PC-3 (cell line): ENCODE results near the gene BARHL1. TPM values are rescaled to one million over a fixed set of nuclear protein-coding genes. Genes with fewer than 3 reads are reported as not detected.

ENCODE experiments used
- ATAC-seq: fragments of 200-7000 bp; cut with Tn5 transposase; 2 replicates; pipeline ENCODE4 v1.9.1; 2020; ENCODE audit warnings: mild to moderate bottlenecking, moderate library complexity
- BruUV-seq: library from RNA; stranded (reverse); fragments of 400-500 nt; replicated peaks from 2 replicates; lab custom pipeline; 2021; lab: Mats Ljungman, UMichigan
- CTCF ChIA-PET: fragments of 300-600 bp; sonication (Branson Sonifier 250); formaldehyde crosslinking; loops from one replicate; lab custom pipeline; 2022; ENCODE audit warnings: antibody characterized with exemption; lab: Charles Lee
- POLR2A ChIA-PET: fragments of 300-600 bp; sonication (Branson Sonifier 250); formaldehyde crosslinking; loops from one replicate; lab custom pipeline; 2022; ENCODE audit warnings: antibody characterized with exemption; ENCODE audit not compliant: unreplicated experiment; lab: Charles Lee
- DNase-seq: peaks from one replicate; pipeline ENCODE4 v3.0.0-alpha.2; 2015
- H2AFZ ChIP-seq: fragments of 300-600 bp; sonication (generic); 2 replicates; pipeline ENCODE4 v1.6.0; 2016; ENCODE audit warnings: antibody characterized with exemption, low read length
- H3F3A ChIP-seq: fragments of 300-600 bp; sonication (generic); one replicate; pipeline ENCODE4 v1.6.0; 2017; ENCODE audit warnings: antibody characterized with exemption, low read length, control low read depth, mild to moderate bottlenecking; ENCODE audit not compliant: unreplicated experiment
- H3K27ac ChIP-seq: fragments of 300-600 bp; sonication (generic); 2 replicates; pipeline ENCODE4 v1.5.1; 2016; ENCODE audit warnings: mild to moderate bottlenecking, low read length
- H3K27me3 ChIP-seq: fragments of 300-600 bp; sonication (generic); 2 replicates; pipeline ENCODE4 v1.6.1; 2016; ENCODE audit warnings: low read length, mixed read lengths
- H3K36me3 ChIP-seq: fragments of 300-600 bp; sonication (generic); 2 replicates; pipeline ENCODE4 v1.6.1; 2016; ENCODE audit warnings: low read depth, mixed run types, low read length, mixed read lengths
- H3K4me1 ChIP-seq: fragments of 300-600 bp; sonication (generic); 2 replicates; pipeline ENCODE4 v1.5.1; 2016; ENCODE audit warnings: low read length; ENCODE audit not compliant: insufficient read depth
- H3K4me2 ChIP-seq: fragments of 300-600 bp; sonication (generic); 2 replicates; pipeline ENCODE4 v1.6.0; 2016; ENCODE audit warnings: low read length
- H3K4me3 ChIP-seq: fragments of 300-600 bp; sonication (generic); 2 replicates; pipeline ENCODE4 v1.5.1; 2016; ENCODE audit warnings: mild to moderate bottlenecking, low read length, mixed read lengths
- H3K79me2 ChIP-seq: fragments of 300-600 bp; sonication (generic); 2 replicates; pipeline ENCODE4 v1.6.1; 2017; ENCODE audit warnings: low read length, mixed read lengths
- H3K9ac ChIP-seq: fragments of 300-600 bp; sonication (generic); 2 replicates; pipeline ENCODE4 v1.6.0; 2016; ENCODE audit warnings: mild to moderate bottlenecking, low read length
- H3K9me2 ChIP-seq: fragments of 300-600 bp; sonication (generic); replicated peaks from 2 replicates; pipeline ENCODE4 v1.6.1; 2016; ENCODE audit warnings: mixed run types, low read length, mixed read lengths
- H3K9me3 ChIP-seq: fragments of 300-600 bp; sonication (generic); 2 replicates; pipeline ENCODE4 v1.6.1; 2016; ENCODE audit warnings: low read length, mixed read lengths
- H4K20me1 ChIP-seq: fragments of 300-600 bp; sonication (generic); 2 replicates; pipeline ENCODE4 v1.6.1; 2016; ENCODE audit warnings: low read length, mixed read lengths
- EZH2 ChIP-seq: fragments of 300-600 bp; sonication (generic); IDR thresholded peaks from one replicate; pipeline ENCODE4 v1.6.1; 2017; ENCODE audit warnings: antibody characterized with exemption, mild to moderate bottlenecking, low read length; ENCODE audit not compliant: unreplicated experiment
- EZH2phosphoT487 ChIP-seq: fragments of 300-600 bp; sonication (generic); IDR thresholded peaks from 2 replicates; pipeline ENCODE4 v1.6.1; 2018; ENCODE audit warnings: mild to moderate bottlenecking, antibody characterized with exemption, low read length, borderline replicate concordance
- intact Hi-C: fragments of 100-400 bp; cut with micrococcal nuclease; formaldehyde crosslinking; loops from 2 replicates; pipeline ENCODE4 v1.9.0; 2023
- total RNA-seq: library from RNA; depleted of rRNA; stranded (reverse); fragments of >200 nt; gene quantifications from 2 replicates; pipeline ENCODE4 v1.2.3, GENCODE V29; 2014
- TF ChIP-seq, protein P1 (sequence below): fragments of 300-600 bp; sonication (generic); conservative IDR thresholded peaks from 2 replicates; pipeline ENCODE4 v1.5.1; 2017; ENCODE audit warnings: antibody characterized with exemption, low read depth, mild to moderate bottlenecking, low read length

The BARHL1 gene
- total RNA-seq, 1 experiment from 2014 or later = not detected

DNA sequence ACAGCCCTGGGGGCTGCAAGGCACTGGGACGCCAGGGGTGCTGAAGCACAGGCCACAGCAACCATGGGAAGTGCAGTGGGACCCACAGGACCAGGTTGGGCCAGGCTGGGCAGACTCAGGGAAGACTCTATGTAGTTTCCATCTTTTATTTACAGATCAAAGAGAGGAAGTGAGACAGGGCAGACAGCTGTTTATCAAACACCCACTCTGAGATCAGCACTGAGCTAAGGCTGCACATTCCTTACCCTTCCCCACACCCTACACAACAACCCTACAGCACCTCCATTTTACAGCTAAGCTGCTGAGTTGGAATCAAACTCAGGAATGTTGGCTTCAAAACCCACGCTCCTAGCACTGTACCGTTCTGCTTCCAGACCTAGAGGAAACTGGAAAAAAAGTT, 19.8 kb downstream of the BARHL1 start:
- H3K36me3 ChIP-seq = no peaks in the 10 kb centered on the region; the same call in none of the 2 replicates
- no peak for DNase-seq
- no peaks in the 10 kb centered on the region for H4K20me1 ChIP-seq
- TF ChIP-seq, protein P1, sequence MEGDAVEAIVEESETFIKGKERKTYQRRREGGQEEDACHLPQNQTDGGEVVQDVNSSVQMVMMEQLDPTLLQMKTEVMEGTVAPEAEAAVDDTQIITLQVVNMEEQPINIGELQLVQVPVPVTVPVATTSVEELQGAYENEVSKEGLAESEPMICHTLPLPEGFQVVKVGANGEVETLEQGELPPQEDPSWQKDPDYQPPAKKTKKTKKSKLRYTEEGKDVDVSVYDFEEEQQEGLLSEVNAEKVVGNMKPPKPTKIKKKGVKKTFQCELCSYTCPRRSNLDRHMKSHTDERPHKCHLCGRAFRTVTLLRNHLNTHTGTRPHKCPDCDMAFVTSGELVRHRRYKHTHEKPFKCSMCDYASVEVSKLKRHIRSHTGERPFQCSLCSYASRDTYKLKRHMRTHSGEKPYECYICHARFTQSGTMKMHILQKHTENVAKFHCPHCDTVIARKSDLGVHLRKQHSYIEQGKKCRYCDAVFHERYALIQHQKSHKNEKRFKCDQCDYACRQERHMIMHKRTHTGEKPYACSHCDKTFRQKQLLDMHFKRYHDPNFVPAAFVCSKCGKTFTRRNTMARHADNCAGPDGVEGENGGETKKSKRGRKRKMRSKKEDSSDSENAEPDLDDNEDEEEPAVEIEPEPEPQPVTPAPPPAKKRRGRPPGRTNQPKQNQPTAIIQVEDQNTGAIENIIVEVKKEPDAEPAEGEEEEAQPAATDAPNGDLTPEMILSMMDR = no peak
- no peak for TF ChIP-seq EZH2phosphoT487
- TF ChIP-seq EZH2 = no peak
- H2AFZ ChIP-seq = no peak overlapping the region
- H3K27me3 ChIP-seq = no peaks in the 10 kb centered on the region
- ChIA-PET CTCF (no interaction called here), POLR2A (no interaction called here)
- H3K27ac ChIP-seq = no peak overlapping the region
- H3K4me1 ChIP-seq = no peaks in the 10 kb centered on the region
- ATAC-seq = no peak
- H3K9me2 ChIP-seq = no peaks in the 10 kb centered on the region
- no peaks in the 10 kb centered on the region for H3F3A ChIP-seq
- H3K4me2 ChIP-seq = no peak overlapping the region
- H3K4me3 ChIP-seq = no peak overlapping the region
- H3K9ac ChIP-seq = no peak overlapping the region
- intact Hi-C loops = no loop called here
- no TSS peak for BruUV-seq
- no peaks in the 10 kb centered on the region for H3K9me3 ChIP-seq
- no peaks in the 10 kb centered on the region for H3K79me2 ChIP-seq

DNA sequence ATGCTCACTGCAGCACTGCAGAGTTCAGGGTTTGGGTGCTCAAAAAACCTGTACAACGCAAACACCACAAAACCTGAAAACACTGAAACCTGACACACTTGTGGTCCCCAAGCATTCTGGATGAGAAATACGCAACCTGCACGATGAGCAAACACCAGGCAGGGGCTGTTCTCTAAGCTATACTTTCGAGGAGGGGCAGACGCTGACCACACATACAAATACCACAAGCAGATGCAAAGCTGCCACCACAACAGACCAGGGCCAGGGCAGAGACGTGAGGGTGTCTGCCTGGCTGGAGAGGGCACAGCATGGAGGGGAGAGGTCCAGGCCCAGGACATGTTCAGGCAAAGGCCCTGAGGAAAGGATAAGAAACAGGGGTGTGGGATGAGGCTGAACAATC, 23.0 kb downstream of the BARHL1 start:
- H2AFZ ChIP-seq = no peak overlapping the region
- H3K36me3 ChIP-seq = peaks cover 6% of the 10 kb centered on the region; the same call in 1 of the 2 replicates
- no peaks in the 10 kb centered on the region for H4K20me1 ChIP-seq
- no peaks in the 10 kb centered on the region for H3K9me3 ChIP-seq
- no peaks in the 10 kb centered on the region for H3K79me2 ChIP-seq
- H3K27me3 ChIP-seq = no peaks in the 10 kb centered on the region
- H3K4me3 ChIP-seq = no peak overlapping the region
- no peak for DNase-seq
- H3K9ac ChIP-seq = no peak overlapping the region
- TF ChIP-seq, protein P1 = no peak
- TF ChIP-seq EZH2phosphoT487 (no peak), EZH2 (no peak)
- H3K4me1 ChIP-seq = peaks cover 7% of the 10 kb centered on the region
- no peak overlapping the region for H3K27ac ChIP-seq
- CTCF ChIA-PET = no interaction called here
- no peak overlapping the region for H3K4me2 ChIP-seq
- no peaks in the 10 kb centered on the region for H3F3A ChIP-seq
- POLR2A ChIA-PET = no interaction called here
- H3K9me2 ChIP-seq = no peaks in the 10 kb centered on the region
- no TSS peak for BruUV-seq
- intact Hi-C loops = no loop called here
- ATAC-seq = no peak

DNA sequence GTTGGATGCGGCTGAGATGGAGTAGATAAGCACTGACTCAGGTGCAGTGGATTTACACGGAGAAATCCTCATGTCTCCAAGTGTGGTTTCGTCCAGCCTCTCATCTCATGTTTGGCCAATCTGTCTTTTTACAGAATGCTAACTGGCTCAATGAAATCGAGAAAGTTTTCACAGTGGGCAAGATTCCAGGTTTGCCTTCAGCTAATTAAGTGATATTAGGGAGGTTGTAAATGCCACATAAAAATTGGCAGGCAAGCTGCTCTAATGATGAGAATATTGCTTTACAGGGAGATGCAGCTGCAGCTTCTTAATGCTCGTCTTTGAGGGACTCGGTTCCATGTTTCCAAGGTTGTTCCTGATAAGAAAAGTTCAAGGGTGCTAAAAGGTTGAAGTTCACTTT, 23.7 kb downstream of the BARHL1 start:
- Histone ChIP-seq H3K36me3 (peaks cover 6% of the 10 kb centered on the region; the same call in 1 of the 2 replicates), H3F3A (no peaks in the 10 kb centered on the region), H3K27me3 (no peaks in the 10 kb centered on the region), H3K79me2 (no peaks in the 10 kb centered on the region), H3K4me2 (no peak overlapping the region), H3K9me2 (no peaks in the 10 kb centered on the region), H3K4me1 (peaks cover 7% of the 10 kb centered on the region), H4K20me1 (no peaks in the 10 kb centered on the region), H3K27ac (no peak overlapping the region), H3K4me3 (no peak overlapping the region), H3K9ac (no peak overlapping the region), H3K9me3 (no peaks in the 10 kb centered on the region), H2AFZ (no peak overlapping the region)
- DNase-seq (no peak), ATAC-seq (no peak)
- TF ChIP-seq EZH2phosphoT487 (no peak), EZH2 (no peak)
- TF ChIP-seq, protein P1 = no peak
- intact Hi-C loops = no loop called here
- ChIA-PET CTCF (no interaction called here), POLR2A (no interaction called here)
- BruUV-seq = no TSS peak
